ENCODE data around the gene PBXIP1. TPM values are rescaled to one million over a fixed set of nuclear protein-coding genes. Genes with fewer than 3 reads are reported as not detected.

PBXIP1 gene
- total and polyA plus RNA-seq, 4 donors = 95.3 to 169 (median 112) TPM

DNA sequence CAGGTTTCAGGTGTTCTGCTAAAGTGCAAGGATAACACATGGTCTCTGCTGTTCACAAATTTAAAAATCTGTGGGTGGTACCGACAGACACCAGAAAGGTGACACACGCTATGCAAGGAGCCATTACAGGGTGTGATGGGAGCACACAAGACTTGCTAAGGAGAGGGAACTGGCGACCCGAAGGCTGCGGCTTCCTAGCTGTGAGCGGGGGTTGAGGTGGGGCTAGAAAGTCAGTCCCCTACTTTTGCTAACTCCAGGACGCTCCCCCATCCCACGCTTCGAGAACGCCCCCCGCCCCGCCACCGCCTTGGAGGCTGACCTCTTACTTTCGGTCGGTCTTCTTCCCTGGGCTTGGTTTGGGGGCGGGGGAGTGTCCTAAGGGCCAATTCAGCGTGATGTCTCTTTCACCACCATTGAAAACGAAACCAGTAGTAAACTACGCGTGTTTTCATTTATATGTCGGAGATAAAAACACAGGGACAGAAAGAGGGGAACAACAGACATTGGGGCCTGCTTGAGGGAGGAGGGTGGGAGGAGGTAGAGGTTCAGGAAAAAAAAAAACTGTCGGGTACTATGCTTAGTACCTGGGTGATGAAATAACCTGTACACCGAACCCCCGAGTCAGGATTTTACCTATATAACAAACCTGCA is 19.6 kb upstream of the PBXIP1 start:
- no peaks in the 10 kb centered on the region for H3K27me3 ChIP-seq (ENCODE audit: control insufficient read depth in 1 of 2, insufficient read depth in 2 of 2, low read length in 1 of 2)

DNA sequence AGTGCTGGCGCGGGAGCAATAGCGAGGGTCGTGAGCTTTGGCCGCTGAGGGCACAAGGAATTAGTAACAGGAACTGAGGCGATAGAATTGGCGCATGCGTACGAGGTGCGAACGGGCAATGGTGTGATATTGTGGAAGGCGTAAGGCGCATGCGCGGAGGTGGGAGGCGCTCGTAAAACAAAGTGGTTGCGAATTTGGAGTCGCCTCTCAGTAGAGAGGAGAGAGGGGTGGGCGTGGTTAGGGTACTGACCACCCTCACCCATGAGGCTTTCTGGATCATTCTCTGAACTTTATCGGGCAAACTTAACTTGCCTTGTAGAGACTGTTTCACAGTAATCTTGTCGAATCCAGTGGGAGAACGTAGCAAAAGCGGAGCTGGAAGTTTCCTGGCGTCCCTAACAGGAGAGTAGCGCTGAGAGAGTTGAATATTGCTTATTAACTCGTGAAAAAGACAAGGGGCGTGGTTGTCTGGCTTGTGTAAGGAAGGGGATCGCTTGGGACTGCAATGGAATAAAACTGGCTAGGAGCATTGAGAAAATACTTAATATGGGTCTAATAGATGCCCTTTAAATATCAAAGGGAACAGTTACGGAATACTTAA is 19.0 kb upstream of the PBXIP1 start:
- H3K4me3 ChIP-seq (ENCODE audit: low read length in 2 of 2) = peak overlapping the region; percentile 81 to 89
- no peaks in the 10 kb centered on the region for H3K36me3 ChIP-seq (ENCODE audit: control insufficient read depth in 1 of 2, insufficient read depth in 2 of 2, low read length in 1 of 2)
- DNase-seq = peak; percentile 98
- H3K9me3 ChIP-seq (ENCODE audit: control insufficient read depth, low read length) = no peaks in the 10 kb centered on the region
- peak; percentile 84 for ATAC-seq (ENCODE audit: low FRiP score)
- H3K27me3 ChIP-seq (ENCODE audit: control insufficient read depth in 1 of 2, insufficient read depth in 2 of 2, low read length in 1 of 2) = no peaks in the 10 kb centered on the region
- intact Hi-C loops (cut with DNase I) = loop anchor here in 1 of 2 donors (10.0 kb wide), 1 partner anchor 1180 kb away; no protein-coding TSS in a partner anchor
- no peaks in the 10 kb centered on the region for H3K4me1 ChIP-seq (ENCODE audit: control insufficient read depth in 1 of 2, insufficient read depth in 2 of 2, low read length in 2 of 2)
- H3K27ac ChIP-seq (ENCODE audit: low read depth in 1 of 2, low read length in 2 of 2) = peak overlapping the region; percentile 15 to 78
- 0 to 1% methylated on average over 30 of the region's 30 CpGs for WGBS, 2 donors

More for the DNA sequence above, 19.6 kb upstream of the PBXIP1 start:
- no peaks in the 10 kb centered on the region for H3K36me3 ChIP-seq (ENCODE audit: control insufficient read depth in 1 of 2, insufficient read depth in 2 of 2, low read length in 1 of 2)
- intact Hi-C loops (cut with DNase I) = loop anchor here in 1 of 2 donors (10.0 kb wide), 1 partner anchor 1181 kb away; no protein-coding TSS in a partner anchor
- DNase-seq (peak; percentile 77 to 87), ATAC-seq (ENCODE audit: low FRiP score) (no peak)
- H3K27ac ChIP-seq (ENCODE audit: low read depth in 1 of 2, low read length in 2 of 2) = peak overlapping the region; percentile 15 to 78
- H3K9me3 ChIP-seq (ENCODE audit: control insufficient read depth, low read length) = no peaks in the 10 kb centered on the region
- 0 to 1% methylated on average over 24 of the region's 24 CpGs for WGBS, 2 donors
- no peaks in the 10 kb centered on the region for H3K4me1 ChIP-seq (ENCODE audit: control insufficient read depth in 1 of 2, insufficient read depth in 2 of 2, low read length in 2 of 2)
- peak overlapping the region; percentile 81 to 89 for H3K4me3 ChIP-seq (ENCODE audit: low read length in 2 of 2)

DNA sequence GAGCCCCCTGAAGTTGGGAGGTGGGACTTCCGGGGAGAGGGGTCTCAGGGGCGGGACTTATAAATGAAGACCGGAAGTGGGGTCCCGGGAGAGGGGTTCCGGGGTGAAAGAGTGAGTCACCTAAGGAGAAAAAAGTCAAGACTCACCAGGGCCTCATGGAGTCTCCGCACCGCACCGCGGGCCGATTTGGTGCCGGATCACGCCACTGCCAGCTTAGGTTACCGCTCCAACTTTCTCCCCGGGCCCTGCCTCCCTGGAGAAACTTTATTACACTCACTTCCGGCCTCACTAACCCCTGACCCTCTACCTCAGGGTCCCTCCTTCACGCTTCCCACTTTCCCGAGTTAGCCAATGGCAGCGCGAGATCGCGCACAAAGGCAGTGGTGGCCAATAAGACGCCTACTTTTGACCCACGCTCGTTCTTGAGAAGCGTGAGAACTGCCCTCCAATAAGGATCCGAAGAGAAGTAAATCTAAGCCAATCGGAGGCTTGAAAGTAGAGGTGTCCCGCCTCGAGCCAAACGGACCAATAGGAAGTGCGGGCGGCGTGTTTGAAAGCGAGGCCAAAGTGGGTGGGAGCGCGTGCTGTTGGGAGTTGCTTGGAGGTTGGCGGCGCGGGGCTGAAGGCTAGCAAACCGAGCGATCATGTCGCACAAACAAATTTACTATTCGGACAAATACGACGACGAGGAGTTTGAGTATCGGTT is 18.4 kb upstream of the PBXIP1 start, which contains the start of gene CKS1B:
Gene CKS1B, plus strand, starts transcription at position 580 of the 706 bp plus-strand sequence. Its CDS starts 65 bp downstream, at position 645.
- peak within 1 kb of the TSS; percentile 72 to 86 for H3K27ac ChIP-seq (ENCODE audit: low read depth in 1 of 2, low read length in 2 of 2)
- H3K4me3 ChIP-seq (ENCODE audit: low read length in 2 of 2) = peak within 1 kb of the TSS; percentile 81 to 89
- no peaks in the 10 kb centered on the region for H3K9me3 ChIP-seq (ENCODE audit: control insufficient read depth, low read length)
- no peaks in the 10 kb centered on the region for H3K36me3 ChIP-seq (ENCODE audit: control insufficient read depth in 1 of 2, insufficient read depth in 2 of 2, low read length in 1 of 2)
- peak; percentile 92 for ATAC-seq (ENCODE audit: low FRiP score)
- intact Hi-C loops (cut with DNase I) = loop anchor here in 1 of 2 donors (10.0 kb wide), 1 partner anchor 1179 kb away; no protein-coding TSS in a partner anchor
- H3K4me1 ChIP-seq (ENCODE audit: control insufficient read depth in 1 of 2, insufficient read depth in 2 of 2, low read length in 2 of 2) = no peaks in the 10 kb centered on the region
- 0 to 1% methylated on average over 47 of the region's 47 CpGs for WGBS, 2 donors
- peak; percentile 98 for DNase-seq
- no peaks in the 10 kb centered on the region for H3K27me3 ChIP-seq (ENCODE audit: control insufficient read depth in 1 of 2, insufficient read depth in 2 of 2, low read length in 1 of 2)

DNA sequence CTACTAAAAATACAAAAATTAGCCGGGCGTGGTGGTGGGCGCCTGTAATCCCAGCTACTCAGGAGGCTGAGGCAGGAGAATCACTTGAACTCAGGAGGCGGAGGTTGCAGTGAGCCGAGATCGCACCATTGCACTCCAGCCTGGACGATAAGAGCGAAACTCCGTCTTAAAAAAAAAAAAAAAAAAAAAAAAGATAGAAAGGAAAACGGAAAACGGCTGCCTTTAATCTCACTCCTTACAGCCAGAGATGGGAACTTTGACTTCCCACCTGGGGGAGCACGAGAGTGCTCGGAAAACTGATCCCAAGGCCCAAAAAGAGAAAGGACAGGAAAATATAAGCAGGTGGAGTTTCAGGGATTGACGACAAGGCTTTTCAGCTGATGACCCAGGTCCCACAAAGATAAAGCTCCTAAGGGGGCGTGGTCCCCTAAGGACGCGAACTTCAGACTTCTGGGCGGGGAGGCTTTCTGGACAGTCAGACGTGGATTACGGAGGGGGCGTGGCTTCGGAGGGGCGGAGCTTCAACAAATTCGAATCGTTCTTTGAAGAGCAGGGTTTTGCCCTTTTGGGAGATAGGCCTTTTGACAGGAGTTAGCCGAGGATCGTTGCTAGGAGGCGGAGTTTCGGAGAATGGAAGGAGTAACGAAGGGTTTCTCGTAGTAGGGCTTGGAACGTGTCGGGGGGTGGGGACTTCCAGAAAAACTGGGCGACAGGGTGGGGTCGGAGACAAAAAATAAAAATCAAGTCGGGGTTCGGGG is 17.6 kb upstream of the PBXIP1 start:
- DNase-seq = peak; percentile 98 to 99
- intact Hi-C loops (cut with DNase I) = loop anchor here (1.0 to 10.0 kb wide), 2 partner anchors 29 to 1179 kb away; partner anchors contain the start of gene ZBTB7B (in 1 of the 2)
- peak; percentile 73 for ATAC-seq (ENCODE audit: low FRiP score)
- H3K27me3 ChIP-seq (ENCODE audit: control insufficient read depth in 1 of 2, insufficient read depth in 2 of 2, low read length in 1 of 2) = no peaks in the 10 kb centered on the region
- H3K27ac ChIP-seq (ENCODE audit: low read depth in 1 of 2, low read length in 2 of 2) = peak overlapping the region; percentile 72 to 86
- 3 to 4% methylated on average over 36 to 37 of the region's 37 CpGs for WGBS, 2 donors
- H3K4me1 ChIP-seq (ENCODE audit: control insufficient read depth in 1 of 2, insufficient read depth in 2 of 2, low read length in 2 of 2) = no peaks in the 10 kb centered on the region
- no peaks in the 10 kb centered on the region for H3K9me3 ChIP-seq (ENCODE audit: control insufficient read depth, low read length)
- peak overlapping the region; percentile 69 to 76 for H3K4me3 ChIP-seq (ENCODE audit: low read length in 2 of 2)
- no peaks in the 10 kb centered on the region for H3K36me3 ChIP-seq (ENCODE audit: control insufficient read depth in 1 of 2, insufficient read depth in 2 of 2, low read length in 1 of 2)

DNA sequence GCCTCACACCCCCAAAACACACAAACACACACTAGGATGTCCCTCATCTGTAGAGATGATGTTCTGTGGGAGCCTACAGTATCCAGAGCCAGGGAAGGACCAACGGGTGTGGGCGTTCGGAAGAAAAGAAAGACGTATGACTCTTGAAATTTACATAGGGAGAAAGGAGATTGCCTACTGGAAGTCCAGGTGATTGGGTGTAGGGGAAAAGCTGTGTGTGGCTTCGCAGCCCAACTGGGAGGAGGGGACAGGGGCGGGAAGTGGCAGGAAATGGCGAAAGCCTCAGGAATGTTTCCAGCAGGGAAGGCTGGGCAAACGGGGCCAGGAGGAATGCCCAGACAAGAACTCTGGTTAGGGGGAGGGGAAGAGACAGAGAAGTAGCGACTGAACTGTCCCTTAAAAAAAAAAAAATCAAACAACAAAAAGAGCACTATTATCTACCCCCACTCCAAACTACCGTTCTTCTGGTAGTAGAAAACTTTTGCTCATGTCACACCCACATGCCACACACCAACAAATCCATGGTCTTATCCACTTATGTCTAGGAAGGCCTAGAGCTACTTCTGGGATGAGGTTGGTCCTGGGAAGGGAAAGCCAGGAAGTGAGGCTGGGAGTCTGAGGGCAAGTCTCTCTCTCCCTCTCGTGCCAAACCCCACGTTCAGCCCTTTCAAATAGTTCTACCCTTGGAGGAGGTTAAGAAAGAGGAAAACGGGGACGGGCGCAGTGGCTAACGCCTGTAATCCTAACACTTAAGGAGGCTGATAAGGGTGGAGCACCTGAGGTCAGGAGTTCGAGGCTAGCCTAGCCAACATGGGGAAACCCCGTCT is 16.8 kb upstream of the PBXIP1 start:
- WGBS, 2 donors = 11 to 13% methylated on average over 18 of the region's 18 CpGs
- ATAC-seq (ENCODE audit: low FRiP score) = no peak
- Histone ChIP-seq H3K27ac (ENCODE audit: low read depth in 1 of 2, low read length in 2 of 2) (peak overlapping the region; percentile 72 to 97), H3K36me3 (ENCODE audit: control insufficient read depth in 1 of 2, insufficient read depth in 2 of 2, low read length in 1 of 2) (peaks cover 0 to 2% of the 10 kb centered on the region in 2 donors), H3K4me3 (ENCODE audit: low read length in 2 of 2) (peak overlapping the region in 1 of 2 donors; percentile 14), H3K9me3 (ENCODE audit: control insufficient read depth, low read length) (no peaks in the 10 kb centered on the region), H3K27me3 (ENCODE audit: control insufficient read depth in 1 of 2, insufficient read depth in 2 of 2, low read length in 1 of 2) (no peaks in the 10 kb centered on the region), H3K4me1 (ENCODE audit: control insufficient read depth in 1 of 2, insufficient read depth in 2 of 2, low read length in 2 of 2) (no peaks in the 10 kb centered on the region)
- peak; percentile 90 to 92 for DNase-seq
- intact Hi-C loops (cut with DNase I) = loop anchor here (1.0 to 10.0 kb wide), 2 partner anchors 30 to 1178 kb away; partner anchors contain the start of gene ZBTB7B (in 1 of the 2)

DNA sequence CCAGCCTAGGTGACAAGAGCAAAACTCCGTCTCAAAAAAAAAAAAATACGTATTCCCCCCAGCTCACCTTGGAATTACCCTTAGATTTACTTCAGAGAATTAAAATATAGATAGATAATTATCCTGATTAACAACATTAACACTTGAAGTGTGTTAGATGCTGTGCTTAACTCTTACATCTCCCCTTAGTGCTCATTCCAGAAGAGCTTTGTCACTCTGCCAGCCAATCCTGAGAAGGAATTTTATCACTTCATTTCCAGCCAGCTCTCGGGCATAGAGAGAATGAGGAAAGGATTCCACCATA is 16.3 kb upstream of the PBXIP1 start:
- Histone ChIP-seq H3K27ac (ENCODE audit: low read depth in 1 of 2, low read length in 2 of 2) (peak overlapping the region; percentile 72 to 97), H3K4me3 (ENCODE audit: low read length in 2 of 2) (peak overlapping the region in 1 of 2 donors; percentile 14), H3K36me3 (ENCODE audit: control insufficient read depth in 1 of 2, insufficient read depth in 2 of 2, low read length in 1 of 2) (peaks cover 0 to 3% of the 10 kb centered on the region in 2 donors), H3K27me3 (ENCODE audit: control insufficient read depth in 1 of 2, insufficient read depth in 2 of 2, low read length in 1 of 2) (no peaks in the 10 kb centered on the region), H3K9me3 (ENCODE audit: control insufficient read depth, low read length) (no peaks in the 10 kb centered on the region), H3K4me1 (ENCODE audit: control insufficient read depth in 1 of 2, insufficient read depth in 2 of 2, low read length in 2 of 2) (no peaks in the 10 kb centered on the region)
- intact Hi-C loops (cut with DNase I) = loop anchor here in 1 of 2 donors (10.0 kb wide), 1 partner anchor 1177 kb away; no protein-coding TSS in a partner anchor
- ATAC-seq (ENCODE audit: low FRiP score) = no peak
- no peak for DNase-seq
- 51 to 55% methylated on average over 3 of the region's 3 CpGs for WGBS, 2 donors

DNA sequence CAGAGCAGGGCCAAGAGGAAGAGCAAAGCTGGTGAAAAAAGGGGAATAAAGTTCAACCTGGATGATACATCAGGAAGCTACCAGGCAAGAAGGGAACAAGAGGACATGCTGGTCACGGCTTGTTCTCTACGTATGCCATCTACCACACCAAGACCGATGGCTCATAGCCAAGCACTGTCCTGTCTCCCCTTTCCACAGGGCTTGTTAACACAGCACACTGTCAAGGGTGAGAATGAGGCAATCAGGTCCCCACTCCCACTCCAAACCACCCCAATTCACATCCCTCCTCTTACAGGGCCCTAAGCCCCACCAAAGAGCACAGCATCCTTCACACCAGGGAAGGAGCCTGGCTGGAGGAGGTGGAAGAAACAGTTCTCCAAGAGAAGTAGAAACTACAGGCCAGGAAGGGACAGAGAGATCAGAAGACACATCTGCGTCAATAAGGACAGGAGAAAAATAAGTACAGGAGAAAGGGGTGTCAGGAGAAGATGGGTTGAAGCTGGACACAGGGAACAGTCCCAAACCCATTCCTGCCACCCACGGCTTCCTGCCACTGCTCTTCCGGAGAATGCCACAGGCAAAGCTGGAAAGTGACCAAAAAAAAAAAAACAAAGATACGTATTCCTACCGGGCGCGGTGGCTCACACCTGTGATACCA is 15.6 kb upstream of the PBXIP1 start:
- Histone ChIP-seq H3K27ac (ENCODE audit: low read depth in 1 of 2, low read length in 2 of 2) (peak overlapping the region; percentile 72 to 98), H3K4me1 (ENCODE audit: control insufficient read depth in 1 of 2, insufficient read depth in 2 of 2, low read length in 2 of 2) (no peaks in the 10 kb centered on the region), H3K9me3 (ENCODE audit: control insufficient read depth, low read length) (no peaks in the 10 kb centered on the region), H3K4me3 (ENCODE audit: low read length in 2 of 2) (no peak overlapping the region), H3K36me3 (ENCODE audit: control insufficient read depth in 1 of 2, insufficient read depth in 2 of 2, low read length in 1 of 2) (peaks cover 0 to 3% of the 10 kb centered on the region in 2 donors), H3K27me3 (ENCODE audit: control insufficient read depth in 1 of 2, insufficient read depth in 2 of 2, low read length in 1 of 2) (no peaks in the 10 kb centered on the region)
- intact Hi-C loops (cut with DNase I) = loop anchor here in 1 of 2 donors (10.0 kb wide), 1 partner anchor 1177 kb away; no protein-coding TSS in a partner anchor
- ATAC-seq (ENCODE audit: low FRiP score) (no peak), DNase-seq (no peak)
- 28 to 33% methylated on average over 10 of the region's 10 CpGs for WGBS, 2 donors

All from aorta (tissue), 5 donors.